Transverse colon (tissue), 4 donors: ENCODE results near the gene FAM111A.

Source experiments
- CTCF ChIP-seq, 5 experiments: fragments of 200-600 bp in 3 of 5; fragments of 450-650 bp in 2 of 5; sonication (generic) in 3 of 5; IDR thresholded peaks; 1 replicate in 2 of 5; 2 replicates in 3 of 5; pipeline ENCODE4 v1.5.1; 2016 to 2017; ENCODE audit warnings: antibody characterized with exemption in 5 of 5, inconsistent platforms in 3 of 5, mild to moderate bottlenecking in 2 of 5, moderate library complexity in 1 of 5
- POLR2A ChIP-seq: fragments of 450-650 bp; IDR thresholded peaks from one replicate; pipeline ENCODE4 v1.6.1; 2016; ENCODE audit warnings: antibody characterized with exemption, mild to moderate bottlenecking, moderate library complexity
- POLR2AphosphoS5 ChIP-seq, 3 donors: sonication (generic); formaldehyde crosslinking; IDR thresholded peaks; one replicate each; pipeline ENCODE4 v1.6.1; 2016; ENCODE audit warnings: antibody characterized with exemption in 3 of 3

DNA sequence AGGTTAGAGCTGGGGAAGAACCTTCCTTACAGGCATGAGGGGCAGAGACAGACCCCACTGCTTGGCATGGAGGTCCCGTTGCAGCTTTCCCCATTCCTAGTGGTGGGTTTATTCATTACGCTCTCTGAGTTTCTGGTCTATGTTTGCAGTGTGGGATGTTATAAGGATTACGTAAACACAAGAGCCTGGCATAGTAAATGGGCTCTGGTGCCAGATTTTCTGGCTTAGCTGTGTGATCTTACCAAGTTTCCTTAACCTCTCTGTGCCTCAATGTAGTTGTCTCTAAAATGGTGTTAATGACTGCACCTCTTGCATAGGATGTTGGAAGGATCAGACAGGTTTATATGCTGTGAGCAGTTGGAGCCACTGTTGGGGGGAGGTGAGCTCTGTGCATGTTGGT is 44.4 kb downstream of the FAM111A start:
- TF ChIP-seq CTCF (IDR thresholded peaks at IDR 0.05) (no peak), POLR2AphosphoS5 (IDR thresholded peaks at IDR 0.05) (no peak), POLR2A (no peak)
